GM18502 (cell line): ENCODE results near the gene KLHL14.
A peak's percentile ranks its signal among the peaks of the same experiment; 100 is the strongest.
"Not testable (repeated sequence)": the region's sequence is repeated elsewhere in the genome, so short reads cannot be mapped to it uniquely, and the experiment has no call there.

ENCODE experiments used
- ATAC-seq: cut with Tn5 transposase; IDR thresholded peaks from one replicate; pipeline ENCODE4 v1.9.1; 2021; ENCODE audit warnings: mild to moderate bottlenecking; ENCODE audit not compliant: unreplicated experiment, poor library complexity

The KLHL14 gene, protein sequence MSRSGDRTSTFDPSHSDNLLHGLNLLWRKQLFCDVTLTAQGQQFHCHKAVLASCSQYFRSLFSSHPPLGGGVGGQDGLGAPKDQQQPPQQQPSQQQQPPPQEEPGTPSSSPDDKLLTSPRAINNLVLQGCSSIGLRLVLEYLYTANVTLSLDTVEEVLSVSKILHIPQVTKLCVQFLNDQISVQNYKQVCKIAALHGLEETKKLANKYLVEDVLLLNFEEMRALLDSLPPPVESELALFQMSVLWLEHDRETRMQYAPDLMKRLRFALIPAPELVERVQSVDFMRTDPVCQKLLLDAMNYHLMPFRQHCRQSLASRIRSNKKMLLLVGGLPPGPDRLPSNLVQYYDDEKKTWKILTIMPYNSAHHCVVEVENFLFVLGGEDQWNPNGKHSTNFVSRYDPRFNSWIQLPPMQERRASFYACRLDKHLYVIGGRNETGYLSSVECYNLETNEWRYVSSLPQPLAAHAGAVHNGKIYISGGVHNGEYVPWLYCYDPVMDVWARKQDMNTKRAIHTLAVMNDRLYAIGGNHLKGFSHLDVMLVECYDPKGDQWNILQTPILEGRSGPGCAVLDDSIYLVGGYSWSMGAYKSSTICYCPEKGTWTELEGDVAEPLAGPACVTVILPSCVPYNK

DNA sequence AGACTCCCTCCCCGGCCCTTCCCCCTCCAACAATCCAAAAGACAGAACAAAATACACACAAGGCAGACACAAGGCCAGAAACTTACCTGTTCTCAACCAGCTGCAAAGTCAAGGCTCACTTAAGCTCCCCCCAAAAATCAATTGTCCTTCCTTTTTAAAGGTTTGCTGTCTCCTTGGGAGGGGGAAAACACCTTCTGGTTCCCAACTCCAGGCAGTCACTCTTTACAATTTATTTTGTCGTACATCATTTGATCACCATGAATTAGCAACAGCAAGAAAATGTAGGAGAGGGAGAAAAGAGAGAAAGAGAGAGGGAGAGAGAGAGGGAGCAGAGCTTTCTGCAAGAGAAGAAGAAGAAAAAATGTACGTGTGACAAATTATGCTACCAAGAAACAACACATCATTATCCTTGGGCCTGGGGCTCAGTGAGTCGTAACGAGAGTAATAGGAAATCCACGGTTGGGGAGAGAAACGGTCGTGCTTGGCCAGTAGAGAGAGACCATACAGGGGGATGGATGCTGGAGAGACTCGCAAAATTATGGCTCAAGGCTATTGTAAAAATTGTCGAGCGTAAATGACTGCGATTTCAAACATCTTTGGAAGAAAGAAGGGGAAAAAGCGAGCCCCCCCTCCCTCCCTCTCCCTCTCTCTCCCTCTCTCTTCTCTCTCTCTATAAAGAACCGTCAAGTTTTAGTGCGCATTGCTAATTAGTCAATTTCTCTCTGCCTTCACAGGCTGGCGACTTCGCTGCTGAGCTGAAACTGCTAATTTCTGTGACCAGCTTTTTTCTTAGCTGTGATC is at the start of gene KLHL14:
KLHL14 (minus strand) TSS at position 443 of the 801 bp plus-strand sequence. CDS start 2,432 bp downstream, outside the sequence.
- peak; percentile 42 for ATAC-seq

DNA sequence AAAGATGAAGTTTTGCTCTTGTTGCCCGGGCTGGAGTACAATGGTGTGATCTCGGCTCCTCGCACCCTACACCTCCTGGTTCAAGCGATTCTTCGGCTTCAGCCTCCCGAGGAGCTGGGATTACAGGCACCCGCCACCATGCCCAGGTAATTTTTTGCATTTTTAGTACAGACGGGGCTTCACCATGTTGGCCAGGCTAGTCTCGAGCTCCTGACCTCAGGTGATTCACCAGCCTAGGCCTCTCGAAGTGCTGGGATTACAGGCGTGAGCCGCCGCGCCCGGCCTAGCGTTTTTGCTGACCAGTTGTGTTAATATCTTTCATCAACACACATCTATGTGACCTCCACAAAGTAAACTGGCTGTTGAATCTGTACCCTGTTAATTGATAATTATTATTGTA is 49.4 kb upstream of the KLHL14 start:
- no peak for ATAC-seq

DNA sequence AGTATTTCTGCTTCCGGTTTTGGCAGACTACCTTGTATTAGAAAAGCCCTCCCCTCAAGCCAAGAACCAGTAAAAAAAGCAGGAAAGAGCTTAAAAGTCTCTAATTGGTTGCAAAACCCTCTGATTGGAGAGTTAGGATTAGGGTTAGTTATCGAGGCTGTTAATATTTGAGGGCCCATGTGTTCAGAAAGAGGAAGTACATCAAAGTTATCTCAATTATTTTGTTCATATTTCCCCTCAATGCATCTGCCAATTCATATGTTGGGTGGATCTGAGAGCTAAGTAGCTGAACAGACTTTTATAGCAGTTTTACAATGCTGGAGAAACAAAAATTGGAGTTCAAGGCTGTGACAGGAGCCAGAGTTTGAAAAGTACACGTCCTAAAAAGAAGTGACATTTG is 43.1 kb upstream of the KLHL14 start:
- ATAC-seq: no peak

DNA sequence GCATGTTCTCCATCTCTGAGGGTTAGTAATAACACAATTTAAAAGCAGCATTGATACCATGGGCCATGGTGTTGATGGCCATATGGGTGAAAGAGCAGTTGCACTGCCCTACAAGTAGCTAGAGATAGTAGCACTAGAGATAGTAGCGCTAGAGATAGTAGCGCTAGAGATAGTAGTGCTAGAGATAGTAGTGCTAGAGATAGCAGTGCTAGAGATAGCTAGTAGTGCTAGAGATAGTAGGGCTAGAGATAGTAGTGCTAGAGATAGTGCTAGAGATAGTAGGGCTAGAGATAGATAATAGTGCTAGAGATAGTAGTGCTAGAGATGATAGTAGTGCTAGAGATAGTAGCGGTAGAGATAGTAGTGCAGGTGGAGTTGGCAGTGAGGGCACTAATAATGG is 39.5 kb upstream of the KLHL14 start:
- no peak for ATAC-seq

DNA sequence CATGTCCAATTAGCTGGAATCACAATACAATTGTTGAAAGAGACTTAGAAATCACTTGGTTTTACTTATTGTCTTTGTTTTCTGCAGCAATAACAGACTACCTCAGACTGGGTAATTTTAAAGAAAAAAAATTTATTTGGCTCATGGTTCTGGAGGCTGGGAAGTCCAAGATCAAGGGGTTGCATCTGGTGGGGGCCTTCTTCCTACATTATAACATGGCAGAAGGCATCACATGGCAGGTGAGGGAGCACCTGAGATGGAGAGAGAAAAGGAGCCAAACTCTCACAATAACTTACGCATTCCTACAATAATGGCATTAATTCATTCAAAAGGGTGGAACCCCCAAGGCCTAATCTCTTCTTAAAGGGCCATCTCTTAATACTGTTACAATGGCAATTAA is 37.5 kb upstream of the KLHL14 start:
- ATAC-seq: no peak

DNA sequence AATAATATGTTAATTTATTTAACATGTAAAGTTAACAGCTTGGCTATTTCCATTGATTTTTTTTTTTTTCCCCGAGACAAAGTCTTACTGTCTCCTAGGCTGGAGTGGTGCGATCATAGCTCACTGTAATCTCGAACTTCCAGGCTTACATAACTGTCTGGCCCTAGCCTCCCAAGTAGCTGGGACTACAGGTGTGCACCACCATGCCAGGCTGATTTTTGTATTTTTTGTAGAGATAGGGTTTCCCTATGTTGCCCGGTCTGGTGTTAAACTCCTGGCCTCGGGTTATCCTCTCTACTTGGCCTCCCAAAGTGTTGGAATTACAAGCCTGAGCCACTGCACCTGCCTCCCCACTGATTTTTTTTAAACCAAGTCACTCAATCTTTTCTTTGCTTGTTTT is 32.5 kb upstream of the KLHL14 start:
- no peak for ATAC-seq

DNA sequence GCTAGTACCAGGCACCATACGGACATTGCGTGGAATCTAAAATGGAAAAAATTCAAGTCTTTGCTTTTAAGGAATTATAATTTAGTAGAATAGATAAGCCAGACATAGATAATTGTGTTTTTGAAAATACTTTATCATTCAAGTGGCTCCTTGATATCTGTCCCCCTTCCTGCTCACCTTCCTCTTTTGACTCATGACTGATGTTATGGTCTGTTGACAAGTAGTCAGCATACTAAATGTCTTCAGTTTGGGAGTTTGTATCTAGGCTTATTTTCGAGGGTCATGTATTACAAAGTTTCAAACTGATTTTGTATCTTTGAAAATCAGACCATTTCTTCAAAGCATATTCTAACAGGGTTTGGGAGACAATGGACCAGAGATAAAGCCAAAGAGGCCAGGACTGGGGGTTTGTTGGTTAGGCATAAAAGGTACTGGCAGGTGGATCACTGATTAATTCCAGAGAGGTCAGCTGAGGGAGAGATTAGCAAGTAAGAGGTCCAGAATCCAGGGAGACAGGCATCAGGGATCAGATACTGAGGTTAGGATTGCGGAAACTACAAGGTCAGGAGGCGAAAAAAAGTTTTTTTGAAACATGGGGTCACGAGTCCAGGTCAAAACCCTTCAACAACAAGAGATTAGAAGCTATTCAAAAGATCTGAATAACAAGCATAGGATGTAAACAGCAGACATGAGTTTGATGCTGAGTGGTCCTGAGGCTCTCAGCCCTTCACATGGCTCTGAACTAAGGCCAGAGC is 31.5 kb upstream of the KLHL14 start:
- no peak for ATAC-seq

DNA sequence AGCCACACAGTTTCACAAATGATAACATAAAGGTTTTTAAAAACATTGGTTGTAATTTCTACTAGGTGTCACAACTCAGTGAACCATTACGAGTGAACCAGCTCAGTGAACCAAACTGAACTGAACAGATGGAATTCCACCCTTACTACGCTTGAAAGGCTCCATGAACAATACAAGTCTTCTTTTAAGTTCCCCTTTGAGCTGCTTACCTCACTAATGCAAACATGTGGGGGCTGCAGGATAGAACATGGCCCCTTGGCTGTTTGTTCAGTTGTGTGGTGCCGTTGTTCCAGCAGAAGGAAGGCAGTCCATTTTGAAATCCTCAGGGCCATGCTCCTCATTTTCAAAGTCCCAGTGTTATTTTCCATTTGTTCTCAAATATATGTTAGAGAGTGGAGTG is 30.7 kb upstream of the KLHL14 start:
- peak; percentile 93 for ATAC-seq

DNA sequence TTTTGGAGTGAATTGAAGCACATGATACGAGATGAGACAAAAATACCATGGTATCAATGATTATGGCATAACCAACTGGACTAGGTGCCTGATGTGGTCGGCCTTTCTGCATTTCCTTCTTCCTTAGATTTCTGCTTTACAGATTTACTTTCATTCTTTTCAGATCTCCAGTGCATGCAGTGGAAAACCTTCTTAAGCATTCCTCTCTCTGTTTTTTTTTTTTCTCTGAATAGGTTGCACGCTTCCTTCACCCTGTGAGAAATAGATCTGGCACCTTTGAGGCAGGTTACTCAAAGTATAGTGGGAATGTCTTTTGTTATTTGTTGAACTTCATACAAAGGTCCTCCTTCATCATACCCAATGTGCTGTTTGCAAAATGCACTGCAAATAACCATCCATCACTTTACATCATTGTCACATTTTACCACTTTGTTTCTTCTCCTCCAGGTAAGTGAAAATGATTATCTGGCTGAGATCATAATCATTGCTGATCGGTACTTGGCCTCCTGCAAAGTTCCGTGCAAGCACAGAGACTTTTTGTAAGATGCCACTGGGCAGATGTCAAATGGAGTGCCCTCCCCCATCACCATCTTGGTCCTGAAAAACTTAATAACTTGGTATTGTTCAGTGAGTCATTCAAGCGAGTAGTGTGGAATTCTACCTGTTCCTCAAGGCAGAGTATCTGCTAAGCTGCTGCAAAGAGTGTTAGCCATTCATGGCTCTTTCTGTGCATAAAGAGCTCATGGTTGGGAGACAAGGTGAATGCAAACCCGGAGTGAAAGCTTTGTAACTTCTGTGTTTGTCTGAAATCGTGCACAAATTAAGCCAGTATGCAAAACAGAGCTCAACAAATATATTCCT is 30.0 kb upstream of the KLHL14 start:
- peak; percentile 62 for ATAC-seq

DNA sequence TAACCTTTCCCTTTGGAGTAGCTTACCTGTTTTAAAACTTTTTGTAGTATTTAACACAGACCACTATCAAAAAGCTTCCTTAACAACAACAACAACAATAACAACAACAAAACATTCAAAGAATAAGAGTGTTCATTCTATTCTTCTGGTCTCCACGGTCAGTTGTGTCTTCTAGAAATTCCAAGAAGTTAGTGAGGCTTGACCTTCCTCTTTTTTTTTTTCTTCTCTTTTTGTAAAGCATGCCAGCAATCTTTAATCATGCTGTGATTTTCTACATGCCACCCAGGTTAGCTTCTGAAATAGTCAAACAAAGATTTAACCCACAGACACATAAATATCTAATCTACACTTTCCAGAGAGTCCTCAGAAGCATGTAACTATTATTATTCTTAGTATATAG is 28.4 kb upstream of the KLHL14 start:
- ATAC-seq: no peak

DNA sequence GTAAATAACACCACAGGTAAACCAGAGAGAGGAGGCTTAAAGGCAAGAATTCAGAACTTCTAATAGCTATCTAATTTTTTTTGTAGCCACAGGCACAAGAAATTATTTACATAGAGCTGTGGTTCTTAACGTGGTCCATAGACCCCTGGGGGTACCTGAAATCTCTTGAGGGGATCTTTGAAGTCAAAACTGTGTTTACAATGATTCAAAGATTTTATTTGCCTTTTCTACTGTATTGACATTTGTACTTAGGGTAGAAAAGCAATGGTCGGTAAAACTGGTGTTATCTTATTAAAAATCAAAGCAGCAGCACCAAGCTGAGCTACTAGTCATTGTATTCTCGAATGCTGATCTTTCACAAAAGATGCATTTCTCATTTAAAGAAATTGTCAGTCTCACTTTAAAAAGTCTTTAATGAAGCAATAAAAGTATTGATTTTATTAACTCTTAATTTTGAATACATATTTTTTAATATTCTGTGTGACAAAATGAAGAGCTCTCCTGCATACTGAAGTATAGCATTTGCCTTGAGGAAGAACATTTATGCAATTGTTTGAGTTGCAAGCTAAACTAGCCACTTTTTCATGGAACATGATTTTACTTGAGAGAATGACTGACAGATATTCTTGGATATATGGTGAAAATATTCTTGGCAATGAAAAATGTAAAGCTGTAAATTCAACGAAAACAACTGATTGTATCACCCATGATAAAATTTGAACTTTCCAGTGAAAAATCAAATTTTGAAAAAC is 25.6 kb upstream of the KLHL14 start:
- ATAC-seq: no peak

DNA sequence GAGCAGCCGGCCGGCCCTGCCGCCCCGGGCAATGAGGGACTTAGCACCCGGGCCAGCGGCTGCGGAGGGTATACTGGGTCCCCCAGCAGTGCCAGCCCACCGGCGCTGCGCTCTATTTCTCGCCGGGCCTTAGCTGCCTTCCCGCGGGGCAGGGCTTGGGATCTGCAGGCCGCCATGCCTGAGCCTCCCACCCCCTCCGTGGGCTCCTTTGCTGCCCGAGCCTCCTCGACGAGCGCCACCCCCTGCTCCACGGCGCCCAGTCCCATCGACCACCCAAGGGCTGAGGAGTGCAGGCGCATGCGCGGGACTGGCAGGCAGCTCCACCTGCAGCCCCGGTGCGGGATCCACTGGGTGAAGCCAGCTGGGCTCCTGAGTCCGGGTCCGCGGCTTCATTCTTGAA is 21.8 kb upstream of the KLHL14 start:
- ATAC-seq: not testable (repeated sequence)

DNA sequence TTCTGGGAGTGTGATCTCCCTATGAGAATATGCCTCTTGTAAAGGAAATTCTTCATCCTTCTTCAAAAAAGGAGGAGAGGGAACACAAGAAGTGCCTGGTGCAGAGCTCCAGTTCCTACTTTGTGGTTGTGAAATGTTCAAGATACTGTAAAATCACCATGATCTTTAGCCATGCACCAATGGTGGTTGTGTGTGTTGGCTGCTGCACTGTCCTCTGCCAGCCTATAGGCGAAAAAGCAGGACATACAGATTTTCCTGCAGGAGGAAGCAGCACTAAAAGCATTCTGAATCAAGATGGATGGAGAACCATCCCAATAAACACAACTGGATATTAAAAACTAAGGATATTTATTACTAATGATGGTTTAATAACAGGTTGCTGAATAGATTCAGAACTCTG is 6.2 kb upstream of the KLHL14 start:
- ATAC-seq: no peak

DNA sequence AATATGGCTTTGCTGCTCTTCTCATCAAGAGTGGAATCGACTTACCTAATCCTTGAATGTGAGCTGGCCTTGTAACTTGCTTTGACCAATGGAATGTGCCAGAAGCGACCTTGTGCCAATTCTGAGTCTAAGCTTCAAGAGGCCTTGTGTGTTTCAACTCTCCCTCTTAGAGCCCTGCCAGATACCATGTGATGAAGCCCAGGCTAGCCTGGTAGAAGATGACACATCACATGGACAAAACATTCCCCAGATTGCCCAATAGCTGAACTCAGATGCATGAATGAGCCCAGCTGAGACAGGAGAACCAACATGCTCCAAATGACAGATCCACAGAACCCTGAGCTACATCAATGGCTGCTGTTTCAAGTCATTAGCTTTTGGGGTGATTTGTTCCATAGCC is 4.2 kb upstream of the KLHL14 start:
- ATAC-seq: no peak

DNA sequence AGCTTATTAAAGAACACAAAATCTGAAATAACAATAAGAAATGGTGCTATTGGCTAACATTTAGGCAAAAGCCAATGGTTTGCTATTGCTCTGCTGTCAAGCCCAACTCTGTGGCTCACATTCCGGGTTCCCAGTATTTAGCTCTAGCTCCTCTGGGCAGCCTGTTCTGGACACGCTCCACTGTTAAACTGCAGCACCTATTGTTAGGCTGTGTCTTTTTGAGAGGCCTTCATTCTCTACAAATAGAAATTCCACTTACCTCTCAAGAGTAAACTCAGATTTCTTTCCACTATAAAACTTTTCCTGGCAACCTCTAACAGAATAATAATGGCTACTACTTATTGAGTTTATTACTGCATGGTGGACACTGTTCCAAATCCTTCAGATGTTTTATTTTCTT is 3.7 kb upstream of the KLHL14 start:
- no peak for ATAC-seq

DNA sequence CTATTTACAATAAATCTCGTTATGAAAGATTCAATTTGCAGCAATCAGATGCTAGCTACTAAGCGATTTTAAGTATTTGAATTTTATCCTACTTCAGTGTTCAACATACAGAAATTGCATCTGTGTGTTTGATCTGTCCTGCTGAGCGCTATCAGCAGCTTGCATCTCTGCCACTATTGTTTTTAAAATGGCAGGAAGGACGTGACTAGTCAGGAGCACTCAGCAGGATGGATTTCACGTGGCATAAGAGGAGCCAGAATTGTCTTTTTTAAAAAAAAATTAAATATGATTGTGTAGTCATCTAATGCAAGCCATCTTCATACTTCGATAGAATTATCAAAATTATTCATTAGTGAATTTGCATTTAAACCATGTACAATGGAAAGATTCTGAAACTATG is 2.8 kb upstream of the KLHL14 start:
- ATAC-seq: no peak

DNA sequence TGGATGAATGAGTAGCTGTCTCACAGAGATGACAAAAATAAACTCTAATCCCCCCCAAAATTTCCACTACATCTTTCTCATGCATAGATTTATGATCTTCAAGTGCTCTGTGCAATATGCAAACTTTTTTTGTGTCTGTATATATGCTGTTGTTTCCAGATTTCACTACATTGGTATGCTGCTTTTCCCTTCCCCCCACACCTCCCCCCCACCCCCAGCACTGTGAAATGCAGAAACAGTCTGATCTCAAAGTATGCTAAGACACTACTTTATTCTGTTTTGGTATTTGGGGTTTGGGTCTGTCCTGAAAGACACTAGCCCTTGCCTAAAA is 524 bp upstream of the KLHL14 start:
- ATAC-seq: peak; percentile 9

DNA sequence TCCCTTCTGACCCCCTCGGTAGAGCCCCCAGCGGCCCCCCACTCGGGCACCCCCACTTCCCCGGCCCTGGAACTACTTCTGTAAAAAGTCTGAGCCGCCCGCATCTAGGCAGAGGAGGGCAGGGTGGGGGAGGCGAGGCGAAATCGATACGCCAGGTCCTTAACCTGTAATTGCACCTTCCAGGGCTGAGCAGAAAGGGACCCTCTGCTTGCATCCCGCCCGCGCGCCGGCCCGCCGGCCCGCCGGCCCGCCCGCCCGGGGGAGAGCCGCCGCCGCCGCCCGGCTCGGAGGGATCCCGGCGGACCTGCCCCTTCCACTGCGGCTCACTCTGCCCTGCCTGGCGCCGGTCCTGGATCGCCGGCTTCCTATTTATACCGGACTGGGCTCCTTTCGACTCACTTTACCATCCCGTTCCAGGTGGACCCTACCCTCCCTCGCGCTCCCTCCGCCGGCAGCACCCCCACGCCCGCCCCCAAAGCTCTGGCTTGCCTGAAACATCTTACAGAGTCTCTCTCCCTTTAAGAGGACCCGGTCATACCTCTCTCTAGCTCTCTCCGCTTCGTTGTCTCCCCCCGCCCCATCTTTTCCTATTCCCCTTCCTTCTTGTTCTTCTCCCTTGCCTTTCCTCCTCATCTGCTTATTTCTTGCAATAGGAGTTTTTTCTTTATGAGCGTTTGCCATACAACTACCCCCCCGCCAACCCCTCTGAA is 797 bp downstream of the KLHL14 start:
- no peak for ATAC-seq
